A549 (cell line): ENCODE measurements around the gene IGIP. TPM values are rescaled to one million over a fixed set of nuclear protein-coding genes. Genes with fewer than 3 reads are reported as not detected.

ENCODE experiments used
- ATAC-seq, 2 experiments: fragments of 200-7000 bp in 1 of 2; fragments of >200 bp in 1 of 2; cut with Nextera tagmentation in 1 of 2; cut with Tn5 transposase in 1 of 2; 3 replicates each; pipeline versions ENCODE4 v1.8.0 to v1.9.1; 2018 to 2020; ENCODE audit warnings: mild to moderate bottlenecking in 1 of 2, moderate library complexity in 1 of 2
- CTCF ChIA-PET: fragments of 300-600 bp; sonication (Branson Sonifier 250); formaldehyde crosslinking; extraction: SDS; loops from one replicate; lab custom pipeline; 2021; ENCODE audit warnings: antibody characterized with exemption, inconsistent platforms; lab: Yijun Ruan, JAX
- POLR2A ChIA-PET: fragments of 350-600 bp; formaldehyde crosslinking; extraction: SDS; loops from one replicate; lab custom pipeline; 2021; ENCODE audit warnings: antibody characterized with exemption, inconsistent platforms; lab: Yijun Ruan, JAX
- DNase-seq, 2 experiments: peaks; one replicate each; pipeline versions ENCODE4 v3.0.0 to v3.0.0-alpha.2; 2011 to 2016; ENCODE audit warnings: low read depth in 1 of 2, low spot score in 1 of 2
- FAIRE-seq: peaks from 2 replicates; lab custom pipeline; 2011; peaks lifted over from hg19 to GRCh38; lab: Jason Lieb, UNC
- H3K27ac ChIP-seq, 2 experiments: fragments of >200 bp; sonication (Bioruptor Twin); formaldehyde crosslinking; 3 replicates each; pipeline ENCODE4 v1.5.1; 2016 to 2017
- H3K4me1 ChIP-seq: fragments of >200 bp; sonication (Bioruptor Twin); formaldehyde crosslinking; 3 replicates; pipeline ENCODE4 v1.6.1; 2016
- H3K4me2 ChIP-seq: fragments of >200 bp; sonication (Bioruptor Twin); formaldehyde crosslinking; 3 replicates; pipeline ENCODE4 v1.6.1; 2016
- H3K4me3 ChIP-seq: fragments of >200 bp; sonication (Bioruptor Twin); formaldehyde crosslinking; 3 replicates; pipeline ENCODE4 v1.5.1; 2016
- H3K9me3 ChIP-seq: fragments of >200 bp; sonication (Bioruptor Twin); formaldehyde crosslinking; 3 replicates; pipeline ENCODE4 v1.6.1; 2016
- ATOH8 ChIP-seq: fragments of 250-450 bp; sonication (Bioruptor Pico); IDR thresholded peaks from 2 replicates; pipeline ENCODE4 v1.5.0; 2020; ENCODE audit warnings: low read depth, mild to moderate bottlenecking, moderate library complexity
- CBX8 ChIP-seq: fragments of 200-600 bp; sonication (generic); IDR thresholded peaks from 2 replicates; pipeline ENCODE4 v1.6.1; 2016
- CHD2 ChIP-seq: fragments of 150-350 bp; IDR thresholded peaks from 2 replicates; pipeline ENCODE4 v1.6.1; 2014; ENCODE audit warnings: low read length; ENCODE audit not compliant: partially characterized antibody
- FOSB ChIP-seq: fragments of 250-450 bp; sonication (Bioruptor Pico); IDR thresholded peaks from 2 replicates; pipeline ENCODE4 v1.5.0; 2020; ENCODE audit warnings: mild to moderate bottlenecking, moderate library complexity
- FOSL2 ChIP-seq, 2 experiments: fragments of 450-650 bp in 1 of 2; fragments of >200 bp in 1 of 2; sonication (Bioruptor Twin) in 1 of 2; formaldehyde crosslinking; IDR thresholded peaks; 2 replicates each; pipeline versions ENCODE4 v1.5.0 to v1.6.1; 2016 to 2020; ENCODE audit warnings: mild to moderate bottlenecking in 1 of 2, moderate library complexity in 1 of 2
- GATA3 ChIP-seq: IDR thresholded peaks from 2 replicates; pipeline ENCODE4 v1.6.1; 2012; ENCODE audit warnings: borderline replicate concordance
- HEYL ChIP-seq: fragments of 250-450 bp; sonication (Bioruptor Pico); IDR thresholded peaks from 2 replicates; pipeline ENCODE4 v1.8.0; 2021; ENCODE audit warnings: mild to moderate bottlenecking, moderate library complexity
- HOXB13 ChIP-seq: fragments of 250-450 bp; sonication (Bioruptor Pico); IDR thresholded peaks from 2 replicates; pipeline ENCODE4 v1.5.0; 2020; ENCODE audit warnings: low read depth, mild to moderate bottlenecking, moderate library complexity
- JUN ChIP-seq, 2 experiments: fragments of >200 bp; sonication (Bioruptor Twin); formaldehyde crosslinking; IDR thresholded peaks; 2 replicates in 1 of 2; 3 replicates in 1 of 2; pipeline ENCODE4 v1.6.1; 2016 to 2017
- JUNB ChIP-seq: fragments of >200 bp; sonication (Bioruptor Twin); formaldehyde crosslinking; IDR thresholded peaks from 2 replicates; pipeline ENCODE4 v1.6.1; 2016
- MAX ChIP-seq: IDR thresholded peaks from 2 replicates; pipeline ENCODE4 v1.6.1; 2012
- MYC ChIP-seq: IDR thresholded peaks from 2 replicates; pipeline ENCODE4 v1.6.1; 2012; ENCODE audit warnings: mild to moderate bottlenecking, inconsistent platforms, low read length, improper control_type of control experiment, borderline replicate concordance
- NFE2L2 ChIP-seq: fragments of 150-350 bp; conservative IDR thresholded peaks from 2 replicates; pipeline ENCODE4 v1.6.1; 2014; ENCODE audit warnings: low read length
- NPAS2 ChIP-seq: fragments of 250-450 bp; sonication (Bioruptor Pico); IDR thresholded peaks from 2 replicates; pipeline ENCODE4 v1.8.0; 2022; ENCODE audit warnings: mild to moderate bottlenecking, moderate library complexity, borderline replicate concordance
- POLR2AphosphoS2 ChIP-seq: conservative IDR thresholded peaks from 2 replicates; pipeline ENCODE4 v1.6.1; 2012; ENCODE audit warnings: low read length, improper control_type of control experiment, inconsistent platforms
- RCOR1 ChIP-seq: fragments of 150-350 bp; IDR thresholded peaks from 2 replicates; pipeline ENCODE4 v1.6.1; 2014; ENCODE audit warnings: antibody characterized with exemption, low read length, low read depth
- SMC3 ChIP-seq: fragments of >200 bp; sonication (Bioruptor Twin); formaldehyde crosslinking; IDR thresholded peaks from 3 replicates; pipeline ENCODE4 v1.6.1; 2018; ENCODE audit warnings: inconsistent platforms
- SREBF2 ChIP-seq: fragments of 450-650 bp; IDR thresholded peaks from 2 replicates; pipeline ENCODE4 v1.6.1; 2014; ENCODE audit warnings: mild to moderate bottlenecking, moderate library complexity
- TFCP2L1 ChIP-seq: fragments of 250-450 bp; sonication (Bioruptor Pico); IDR thresholded peaks from 2 replicates; pipeline ENCODE4 v1.5.0; 2021; ENCODE audit warnings: mild to moderate bottlenecking
- ZFP36 ChIP-seq: fragments of 450-650 bp; IDR thresholded peaks from 2 replicates; pipeline ENCODE4 v1.6.1; 2014; ENCODE audit warnings: borderline replicate concordance; ENCODE audit not compliant: partially characterized antibody
- WGBS: methylation state at CpG from one replicate; pipeline ENCODE4 v1.1.6; 2017; ENCODE audit errors: missing lambda C conversion rate; 5-methylcytosine and 5-hydroxymethylcytosine counted together
- polyA plus RNA-seq, 4 experiments: library from polyadenylated mRNA; depleted of rRNA in 3 of 4; stranded (reverse); fragments of >200 nt; fragmentation: RNase III in 1 of 4; extraction: RNeasy Plus Mini Kit Qiagen cat#74134 plus additional on column Dnase treatment in 1 of 4; gene quantifications; 2 replicates in 3 of 4; 3 replicates in 1 of 4; pipeline ENCODE4 v1.2.3, GENCODE V29; 2011 to 2017
- TF ChIP-seq, protein P1 (sequence below): fragments of 200-600 bp; sonication (generic); IDR thresholded peaks from 2 replicates; pipeline ENCODE4 v1.6.1; 2016; ENCODE audit warnings: antibody characterized with exemption, mild to moderate bottlenecking, moderate library complexity
- TF ChIP-seq, protein P2 (sequence below): fragments of >200 bp; sonication (Bioruptor Twin); formaldehyde crosslinking; IDR thresholded peaks from 3 replicates; pipeline ENCODE4 v1.6.1; 2016
- TF ChIP-seq, protein P3 (sequence below): IDR thresholded peaks from 2 replicates; pipeline ENCODE4 v1.6.1; 2012; ENCODE audit warnings: low read depth, borderline replicate concordance

Gene IGIP
- polyA plus RNA-seq, 2 of the 4 experiments (the other 2 are of a cell fraction) = 0.81 to 1.6 TPM

DNA sequence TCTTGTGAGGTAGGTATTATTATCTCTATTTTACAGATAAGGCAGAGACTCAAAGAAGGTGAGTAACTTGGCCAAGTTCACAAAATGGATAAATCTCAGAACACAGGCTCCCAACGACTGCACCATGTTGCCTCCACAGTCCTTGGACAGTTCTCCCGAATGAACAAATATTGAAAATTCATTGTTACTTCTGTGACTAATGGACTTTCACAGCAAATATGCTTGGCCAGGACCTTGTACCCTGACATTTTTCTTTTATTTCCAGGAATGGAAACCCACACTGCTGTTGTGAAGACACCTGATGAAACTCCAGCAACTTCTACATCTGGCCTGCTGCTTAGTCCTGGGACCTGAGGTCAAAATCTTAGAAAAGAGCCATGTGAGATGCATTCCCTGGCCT lies 46.7 kb downstream of the IGIP start:
- ChIA-PET CTCF (no interaction called here), POLR2A (no interaction called here)
- Histone ChIP-seq H3K4me1 (peaks cover 17% of the 10 kb centered on the region), H3K4me3 (no peak overlapping the region), H3K4me2 (no peak overlapping the region), H3K27ac (no peak overlapping the region), H3K9me3 (no peaks in the 10 kb centered on the region)
- FAIRE-seq (no peak), DNase-seq (no peak), ATAC-seq (no peak)
- WGBS = 64% methylated on average over 2 of the region's 2 CpGs
- TF ChIP-seq NFE2L2 = no peak
- TF ChIP-seq CHD2 = no peak
- no peak for TF ChIP-seq FOSB (CRISPR knock-in tag)
- TF ChIP-seq JUNB = no peak
- no peak for TF ChIP-seq HEYL (CRISPR knock-in tag)
- no peak for TF ChIP-seq CBX8
- no peak for TF ChIP-seq FOSL2 (IDR thresholded peaks at IDR 0.05)
- no peak for TF ChIP-seq FOSL2 (CRISPR knock-in tag; IDR thresholded peaks at IDR 0.05)
- no peak for TF ChIP-seq GATA3
- TF ChIP-seq JUN (IDR thresholded peaks at IDR 0.05) = no peak
- TF ChIP-seq RCOR1 = no peak
- TF ChIP-seq, protein P1, sequence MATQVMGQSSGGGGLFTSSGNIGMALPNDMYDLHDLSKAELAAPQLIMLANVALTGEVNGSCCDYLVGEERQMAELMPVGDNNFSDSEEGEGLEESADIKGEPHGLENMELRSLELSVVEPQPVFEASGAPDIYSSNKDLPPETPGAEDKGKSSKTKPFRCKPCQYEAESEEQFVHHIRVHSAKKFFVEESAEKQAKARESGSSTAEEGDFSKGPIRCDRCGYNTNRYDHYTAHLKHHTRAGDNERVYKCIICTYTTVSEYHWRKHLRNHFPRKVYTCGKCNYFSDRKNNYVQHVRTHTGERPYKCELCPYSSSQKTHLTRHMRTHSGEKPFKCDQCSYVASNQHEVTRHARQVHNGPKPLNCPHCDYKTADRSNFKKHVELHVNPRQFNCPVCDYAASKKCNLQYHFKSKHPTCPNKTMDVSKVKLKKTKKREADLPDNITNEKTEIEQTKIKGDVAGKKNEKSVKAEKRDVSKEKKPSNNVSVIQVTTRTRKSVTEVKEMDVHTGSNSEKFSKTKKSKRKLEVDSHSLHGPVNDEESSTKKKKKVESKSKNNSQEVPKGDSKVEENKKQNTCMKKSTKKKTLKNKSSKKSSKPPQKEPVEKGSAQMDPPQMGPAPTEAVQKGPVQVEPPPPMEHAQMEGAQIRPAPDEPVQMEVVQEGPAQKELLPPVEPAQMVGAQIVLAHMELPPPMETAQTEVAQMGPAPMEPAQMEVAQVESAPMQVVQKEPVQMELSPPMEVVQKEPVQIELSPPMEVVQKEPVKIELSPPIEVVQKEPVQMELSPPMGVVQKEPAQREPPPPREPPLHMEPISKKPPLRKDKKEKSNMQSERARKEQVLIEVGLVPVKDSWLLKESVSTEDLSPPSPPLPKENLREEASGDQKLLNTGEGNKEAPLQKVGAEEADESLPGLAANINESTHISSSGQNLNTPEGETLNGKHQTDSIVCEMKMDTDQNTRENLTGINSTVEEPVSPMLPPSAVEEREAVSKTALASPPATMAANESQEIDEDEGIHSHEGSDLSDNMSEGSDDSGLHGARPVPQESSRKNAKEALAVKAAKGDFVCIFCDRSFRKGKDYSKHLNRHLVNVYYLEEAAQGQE = no peak
- TF ChIP-seq ATOH8 (CRISPR knock-in tag) = no peak

DNA sequence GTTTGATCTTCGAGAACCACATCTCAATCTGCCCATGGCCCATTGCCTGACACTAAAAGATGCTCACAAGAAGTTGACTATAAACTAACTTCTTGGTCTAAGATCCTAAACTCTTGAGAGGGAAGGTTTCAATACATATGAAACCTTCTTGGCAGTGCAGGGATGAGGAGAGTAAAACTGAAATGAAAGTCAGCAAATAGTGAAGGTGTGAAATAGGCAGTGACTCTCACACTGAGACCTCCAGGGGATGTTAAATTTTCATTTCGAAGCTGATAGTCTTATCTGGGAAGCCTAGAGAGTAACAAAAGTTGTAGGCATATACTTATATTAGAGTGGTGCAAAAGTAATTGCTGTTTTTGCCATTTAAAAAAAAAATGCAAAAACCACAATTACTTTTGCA lies 48.3 kb downstream of the IGIP start:
- CTCF ChIA-PET = interaction anchor here (0.5 to 1.7 kb wide), 4 partner anchors 14 to 70 kb away, joined by 3 to 6 read pairs (median 4); no protein-coding TSS in a partner anchor
- no peak overlapping the region; the same call in 2 of the 3 replicates for H3K4me3 ChIP-seq
- ATAC-seq = no peak
- H3K4me1 ChIP-seq = peaks cover 23% of the 10 kb centered on the region
- no peak for FAIRE-seq
- POLR2A ChIA-PET = interaction anchor here (1.0 kb wide), 1 partner anchor 21 kb away, joined by 3 read pairs; no protein-coding TSS in a partner anchor
- WGBS = 82% methylated on average over 2 of the region's 2 CpGs
- no peak for DNase-seq
- peak overlapping the region; percentile 86 for H3K4me2 ChIP-seq
- TF ChIP-seq HOXB13 (CRISPR knock-in tag) (no peak), MAX (no peak), MYC (no peak), SREBF2 (no peak), NPAS2 (CRISPR knock-in tag) (no peak), ZFP36 (no peak), SMC3 (no peak), GATA3 (no peak), TFCP2L1 (CRISPR knock-in tag) (no peak), CBX8 (no peak), POLR2AphosphoS2 (no peak)
- TF ChIP-seq, protein P2, sequence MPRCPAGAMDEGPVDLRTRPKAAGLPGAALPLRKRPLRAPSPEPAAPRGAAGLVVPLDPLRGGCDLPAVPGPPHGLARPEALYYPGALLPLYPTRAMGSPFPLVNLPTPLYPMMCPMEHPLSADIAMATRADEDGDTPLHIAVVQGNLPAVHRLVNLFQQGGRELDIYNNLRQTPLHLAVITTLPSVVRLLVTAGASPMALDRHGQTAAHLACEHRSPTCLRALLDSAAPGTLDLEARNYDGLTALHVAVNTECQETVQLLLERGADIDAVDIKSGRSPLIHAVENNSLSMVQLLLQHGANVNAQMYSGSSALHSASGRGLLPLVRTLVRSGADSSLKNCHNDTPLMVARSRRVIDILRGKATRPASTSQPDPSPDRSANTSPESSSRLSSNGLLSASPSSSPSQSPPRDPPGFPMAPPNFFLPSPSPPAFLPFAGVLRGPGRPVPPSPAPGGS = no peak
- TF ChIP-seq, protein P1 = no peak
- TF ChIP-seq, protein P3, sequence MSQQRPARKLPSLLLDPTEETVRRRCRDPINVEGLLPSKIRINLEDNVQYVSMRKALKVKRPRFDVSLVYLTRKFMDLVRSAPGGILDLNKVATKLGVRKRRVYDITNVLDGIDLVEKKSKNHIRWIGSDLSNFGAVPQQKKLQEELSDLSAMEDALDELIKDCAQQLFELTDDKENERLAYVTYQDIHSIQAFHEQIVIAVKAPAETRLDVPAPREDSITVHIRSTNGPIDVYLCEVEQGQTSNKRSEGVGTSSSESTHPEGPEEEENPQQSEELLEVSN = no peak
- peak overlapping the region; percentile 92 to 95; a peak in 3 of 6 replicates for H3K27ac ChIP-seq
- no peaks in the 10 kb centered on the region for H3K9me3 ChIP-seq
